CMK (cell line): ENCODE results near the gene TMEM242.
"Not testable (repeated sequence)": the region's sequence is repeated elsewhere in the genome, so short reads cannot be mapped to it uniquely, and the experiment has no call there.

Experiments
- DNase-seq: peaks from one replicate; pipeline ENCODE4 v3.0.0-alpha.2; 2010; ENCODE audit warnings: low read depth

The TMEM242 gene

GRCh38 chr6:157323966-157324300, 614 bp upstream of the TMEM242 start:
- peak; percentile 60 for DNase-seq

GRCh38 chr6:157322792-157323254, 496 bp downstream of the TMEM242 start:
- DNase-seq = no peak

DNA sequence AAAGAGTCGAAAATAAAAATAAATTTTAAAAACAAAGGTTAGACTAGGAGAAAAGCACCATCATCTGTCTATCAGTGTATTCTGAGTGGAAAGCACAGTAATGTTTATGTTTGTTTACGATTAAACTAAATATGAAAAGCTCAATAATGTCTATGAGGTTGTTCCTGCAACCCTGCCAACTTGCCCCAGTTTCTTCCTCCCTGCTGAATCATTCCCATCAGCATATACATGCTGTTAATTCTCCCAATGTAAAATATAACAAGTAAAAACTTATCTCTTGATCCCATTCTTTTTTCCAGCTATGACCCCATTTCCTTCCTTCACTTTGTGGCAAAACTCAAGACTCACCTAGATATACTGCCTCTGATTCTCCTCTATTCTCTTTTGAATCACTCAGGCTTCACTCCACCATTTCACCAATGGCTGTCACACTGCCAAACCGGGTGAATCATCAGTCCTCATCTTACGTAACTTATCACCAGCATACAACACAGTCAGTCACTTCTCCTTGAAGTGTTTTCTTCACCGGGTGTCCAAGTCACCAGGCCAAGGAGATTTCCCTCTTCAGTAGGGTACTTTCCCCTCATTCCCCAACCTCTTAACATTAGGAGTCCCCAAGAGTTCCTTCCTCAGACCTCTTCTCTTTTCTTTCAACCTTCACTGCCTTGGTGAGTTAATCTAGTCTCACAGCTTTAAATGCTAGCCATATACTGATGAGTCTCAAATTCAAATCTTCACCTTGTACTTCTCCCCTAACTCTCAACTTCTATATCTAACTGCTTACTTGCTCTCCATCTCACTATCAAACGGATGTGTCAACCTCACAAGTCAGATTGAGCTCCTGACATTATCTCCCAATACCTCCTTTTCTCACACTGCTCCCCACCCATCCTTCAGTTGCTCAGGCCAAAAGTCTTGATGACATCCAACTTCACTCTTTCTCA, 6.2 kb downstream of the TMEM242 start:
- no peak for DNase-seq

DNA sequence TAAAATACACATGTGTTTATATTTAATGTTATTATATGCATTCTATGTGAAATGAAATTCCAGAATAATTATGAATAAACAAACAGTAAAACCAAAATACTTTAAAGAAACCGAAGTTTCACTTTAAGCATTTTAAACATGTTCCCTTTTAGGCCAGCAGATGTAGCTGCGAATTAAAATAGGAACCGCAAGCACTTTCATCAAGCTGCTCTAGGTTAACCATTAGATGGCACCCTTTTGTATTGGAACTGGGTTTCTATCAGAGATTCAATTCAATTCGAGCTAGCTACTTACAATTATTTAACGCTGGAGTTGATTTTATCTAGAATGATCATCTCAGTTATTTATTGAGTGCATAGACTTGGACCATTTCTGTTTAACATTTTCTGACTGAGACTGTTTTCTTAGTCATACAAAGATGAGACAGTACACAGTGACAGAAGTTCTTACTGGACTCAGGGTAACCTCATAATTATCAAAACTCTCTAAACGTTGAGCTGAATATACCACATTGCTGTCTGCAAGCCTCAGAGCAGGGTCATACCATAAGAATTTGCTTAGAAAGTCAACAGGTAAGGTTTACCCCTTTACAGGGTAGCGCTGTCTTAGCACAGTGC, 8.5 kb downstream of the TMEM242 start:
- no peak for DNase-seq

- DNase-seq = no peak
These were observed 9.5 kb downstream of the TMEM242 start for GRCh38 chr6:157313531-157314467.

- DNase-seq = no peak
These were observed 10.6 kb downstream of the TMEM242 start for GRCh38 chr6:157312757-157313156.

- not testable (repeated sequence) for DNase-seq
These were observed 12.6 kb downstream of the TMEM242 start for GRCh38 chr6:157310693-157311092.

GRCh38 chr6:157307661-157308060, 15.7 kb downstream of the TMEM242 start:
- no peak for DNase-seq

GRCh38 chr6:157305670-157306653, 17.4 kb downstream of the TMEM242 start:
- no peak for DNase-seq

GRCh38 chr6:157304899-157305663, 18.2 kb downstream of the TMEM242 start:
- peak; percentile 78 for DNase-seq

GRCh38 chr6:157302736-157303135, 20.6 kb downstream of the TMEM242 start:
- no peak for DNase-seq

- DNase-seq = no peak
These were observed 22.9 kb downstream of the TMEM242 start for GRCh38 chr6:157300436-157300835.

GRCh38 chr6:157300006-157300405, 23.3 kb downstream of the TMEM242 start:
- DNase-seq = no peak

DNA sequence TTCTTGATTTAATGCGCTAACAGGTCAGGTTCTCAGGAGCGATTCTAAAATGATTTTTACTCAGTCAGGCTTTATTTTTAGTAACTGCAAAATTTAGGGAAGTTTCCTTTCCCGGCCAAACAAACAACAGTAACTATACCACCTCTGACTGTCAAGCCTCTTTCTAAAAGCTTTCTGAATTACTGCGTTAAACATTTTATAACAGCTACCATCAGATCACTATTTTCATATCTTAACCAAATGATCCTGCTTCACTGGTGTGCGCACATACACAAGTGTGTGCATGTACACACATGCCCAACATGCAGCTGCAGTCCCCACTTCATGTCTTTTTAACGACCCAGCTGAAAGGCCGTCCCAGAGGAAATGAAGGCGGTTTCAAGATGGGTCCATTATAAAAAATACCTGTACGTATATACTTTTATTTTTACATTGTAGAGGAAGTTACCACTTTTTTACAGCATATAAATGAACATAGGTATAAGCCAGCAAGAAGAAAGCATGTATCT, 25.0 kb downstream of the TMEM242 start:
- DNase-seq = no peak

DNA sequence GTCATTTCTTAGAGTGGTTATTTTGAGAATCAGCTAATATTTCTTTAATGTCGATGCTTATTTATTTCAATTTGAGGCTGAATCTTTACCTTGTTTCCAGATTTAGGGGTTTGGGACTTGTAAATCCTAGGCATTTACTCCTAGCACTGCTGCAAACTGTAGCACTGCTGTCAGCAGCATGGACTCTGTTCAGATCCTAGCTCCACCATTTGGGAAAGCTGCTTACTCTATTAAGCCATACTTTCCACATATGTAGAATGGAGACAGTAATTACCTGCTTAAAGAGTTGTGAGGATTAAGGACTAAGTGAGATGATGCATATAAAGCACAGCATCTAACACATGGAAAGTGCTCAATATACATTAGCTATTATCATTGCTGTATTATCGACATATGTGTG, 28.7 kb downstream of the TMEM242 start:
- DNase-seq = no peak

DNA sequence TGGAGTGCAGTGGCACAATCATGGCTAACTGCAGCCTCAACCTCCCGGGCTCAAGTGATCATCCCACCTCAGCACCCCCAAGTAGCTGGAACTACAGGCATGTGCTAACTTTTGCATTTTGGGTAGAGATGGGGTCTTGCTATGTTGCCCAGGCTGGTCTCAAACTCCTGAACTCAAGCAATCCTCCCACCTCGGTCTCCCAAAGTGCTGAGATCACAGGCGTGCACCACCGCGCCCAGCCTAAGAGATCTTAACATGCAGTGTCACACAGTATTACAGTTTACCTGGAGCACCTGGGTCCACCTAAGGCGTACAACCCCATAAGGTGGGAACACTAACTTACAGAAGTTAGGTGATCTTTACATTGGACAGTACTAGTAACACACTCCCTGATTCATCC, 29.5 kb downstream of the TMEM242 start:
- DNase-seq = no peak

DNA sequence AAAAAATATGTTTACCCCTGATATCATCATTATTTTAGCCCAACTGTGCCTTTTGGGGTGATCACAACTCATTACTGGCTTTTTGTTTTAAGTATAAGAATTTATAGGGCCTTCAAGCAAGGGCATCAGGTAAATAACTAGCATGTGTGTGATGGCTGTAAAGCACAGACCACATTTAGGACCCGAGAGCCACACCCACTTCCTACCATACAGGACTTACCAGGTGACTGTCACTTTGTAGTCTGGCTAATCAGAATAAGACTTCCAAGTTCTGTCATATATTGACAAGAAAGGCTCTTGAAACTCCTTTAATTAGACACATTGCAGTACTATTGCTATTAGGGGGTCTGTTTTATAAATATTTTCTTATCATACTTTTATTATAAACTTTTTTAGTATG, 31.1 kb downstream of the TMEM242 start:
- no peak for DNase-seq

GRCh38 chr6:157291356-157291755, 32.0 kb downstream of the TMEM242 start:
- no peak for DNase-seq

GRCh38 chr6:157290797-157291196, 32.5 kb downstream of the TMEM242 start:
- no peak for DNase-seq

- no peak for DNase-seq
These were observed 33.6 kb downstream of the TMEM242 start for GRCh38 chr6:157289764-157290163.
